Measurements from ENCODE around the gene C9. TPM values are rescaled to one million over a fixed set of nuclear protein-coding genes. Genes with fewer than 3 reads are reported as not detected.

The C9 gene
- polyA plus RNA-seq, 1 experiment = not detected

- ChIA-PET CTCF (no interaction called here), POLR2A (no interaction called here)
- no peak for TF ChIP-seq CTCF (IDR thresholded peaks at IDR 0.05; ENCODE audit: insufficient read depth, low read depth, low read length)
- H3K27me3 ChIP-seq (ENCODE audit: control insufficient read depth, insufficient read depth, low read length) = no peaks in the 10 kb centered on the region
- peaks cover 28% of the 10 kb centered on the region for H3K36me3 ChIP-seq (ENCODE audit: control insufficient read depth, insufficient read depth, low read length)
- no peak overlapping the region for H3K4me3 ChIP-seq (ENCODE audit: low read depth, low read length)
- no peak for DNase-seq (ENCODE audit: low read depth)
These were observed 23.0 kb upstream of the C9 start for GRCh38 chr5:39387293-39387692.

DNA sequence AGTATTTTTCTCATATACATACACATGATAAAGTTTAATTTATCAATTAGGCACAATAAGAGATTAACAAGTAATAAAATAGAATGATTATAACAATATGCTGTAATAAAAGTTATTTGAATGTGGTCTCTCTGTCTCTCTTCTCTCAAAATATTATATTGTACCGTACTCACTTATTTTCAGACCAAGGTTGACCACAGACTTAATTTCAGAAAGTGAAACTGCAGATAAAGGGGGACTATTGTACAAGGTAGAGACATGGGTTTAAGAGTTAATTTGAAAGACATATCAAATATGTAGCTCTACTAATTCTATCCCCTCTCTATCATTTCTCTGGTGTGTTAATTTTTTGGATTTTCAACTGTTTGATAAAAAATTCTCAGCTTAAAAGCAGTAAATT lies 20.0 kb upstream of the C9 start:
- H3K27me3 ChIP-seq (ENCODE audit: control insufficient read depth, insufficient read depth, low read length) = no peaks in the 10 kb centered on the region
- no peak for DNase-seq (ENCODE audit: low read depth)
- CTCF ChIA-PET = interaction anchor here (1.5 to 2.3 kb wide), 3 partner anchors 9 to 164 kb away, joined by 3 to 14 read pairs (median 9); no protein-coding TSS in a partner anchor
- H3K36me3 ChIP-seq (ENCODE audit: control insufficient read depth, insufficient read depth, low read length) = peaks cover 34% of the 10 kb centered on the region
- no peak overlapping the region for H3K4me3 ChIP-seq (ENCODE audit: low read depth, low read length)
- POLR2A ChIA-PET = no interaction called here
- TF ChIP-seq CTCF (IDR thresholded peaks at IDR 0.05; ENCODE audit: insufficient read depth, low read depth, low read length) = no peak

- POLR2A ChIA-PET = no interaction called here
- no peak overlapping the region for H3K4me3 ChIP-seq (ENCODE audit: low read depth, low read length)
- no peak for TF ChIP-seq CTCF (IDR thresholded peaks at IDR 0.05; ENCODE audit: insufficient read depth, low read depth, low read length)
- peaks cover 35% of the 10 kb centered on the region for H3K36me3 ChIP-seq (ENCODE audit: control insufficient read depth, insufficient read depth, low read length)
- no peaks in the 10 kb centered on the region for H3K27me3 ChIP-seq (ENCODE audit: control insufficient read depth, insufficient read depth, low read length)
- no peak for DNase-seq (ENCODE audit: low read depth)
- CTCF ChIA-PET = interaction anchor here (1.0 to 6.6 kb wide), 2 partner anchors 166 to 199 kb away, joined by 4 to 64 read pairs; no protein-coding TSS in a partner anchor
These were observed 17.1 kb upstream of the C9 start for GRCh38 chr5:39381376-39381775.

DNA sequence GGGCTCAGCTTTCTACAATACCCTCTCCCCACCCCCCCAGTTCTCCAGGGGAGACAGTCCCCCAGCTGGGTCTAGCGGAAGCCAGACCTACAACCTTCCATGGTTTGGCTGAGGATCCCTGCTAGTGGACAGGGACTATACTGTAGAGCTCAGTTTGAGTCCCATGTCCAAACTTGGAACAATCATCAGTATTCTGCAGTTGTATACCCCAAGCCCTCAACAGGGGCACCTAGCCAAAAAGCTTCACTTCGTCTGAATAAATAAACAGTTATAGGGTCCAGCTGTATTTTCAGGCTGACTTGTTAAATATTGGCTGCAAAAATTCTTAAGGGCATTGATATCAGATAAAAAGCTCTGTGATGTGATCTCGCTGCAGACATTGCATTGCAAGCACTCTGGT lies 15.4 kb upstream of the C9 start:
- POLR2A ChIA-PET = interaction anchor here (0.9 kb wide), 1 partner anchor 41 kb away, joined by 18 read pairs; no protein-coding TSS in a partner anchor
- no peak for TF ChIP-seq CTCF (IDR thresholded peaks at IDR 0.05; ENCODE audit: insufficient read depth, low read depth, low read length)
- DNase-seq (ENCODE audit: low read depth) = no peak

DNA sequence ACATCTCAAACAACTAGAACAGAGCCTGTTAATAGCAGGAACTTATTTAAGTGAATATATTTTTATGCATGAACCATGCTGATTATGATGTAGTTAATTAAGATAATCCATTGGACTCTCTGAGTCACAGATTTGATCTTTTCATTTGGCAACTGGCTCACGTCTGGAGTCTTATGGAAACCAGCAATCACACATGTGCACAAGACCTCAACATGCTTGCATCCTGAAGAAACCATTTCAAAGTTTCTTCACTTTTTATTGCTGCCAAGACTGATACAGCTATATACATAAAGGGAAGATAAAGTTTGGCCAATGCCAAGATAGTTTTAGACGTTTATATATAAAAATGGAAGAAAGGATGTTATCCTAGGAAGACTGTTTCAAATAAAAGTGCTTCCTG lies 13.3 kb upstream of the C9 start:
- no peak for TF ChIP-seq CTCF (IDR thresholded peaks at IDR 0.05; ENCODE audit: insufficient read depth, low read depth, low read length)
- ChIA-PET POLR2A (no interaction called here), CTCF (interaction anchor here (0.9 to 6.6 kb wide), 7 partner anchors 9 to 196 kb away, joined by 3 to 64 read pairs (median 12); no protein-coding TSS in a partner anchor)
- no peak overlapping the region for H3K4me3 ChIP-seq (ENCODE audit: low read depth, low read length)
- H3K36me3 ChIP-seq (ENCODE audit: control insufficient read depth, insufficient read depth, low read length) = peaks cover 31% of the 10 kb centered on the region
- DNase-seq (ENCODE audit: low read depth) = no peak
- no peaks in the 10 kb centered on the region for H3K27me3 ChIP-seq (ENCODE audit: control insufficient read depth, insufficient read depth, low read length)

More for the DNA sequence above, 15.4 kb upstream of the C9 start:
- Histone ChIP-seq H3K36me3 (ENCODE audit: control insufficient read depth, insufficient read depth, low read length) (peaks cover 32% of the 10 kb centered on the region), H3K4me3 (ENCODE audit: low read depth, low read length) (no peak overlapping the region), H3K27me3 (ENCODE audit: control insufficient read depth, insufficient read depth, low read length) (no peaks in the 10 kb centered on the region)
- CTCF ChIA-PET = interaction anchor here (0.9 to 6.6 kb wide), 2 partner anchors 163 to 168 kb away, joined by 3 to 64 read pairs; no protein-coding TSS in a partner anchor
